ENCODE data around the gene ANO1.
A peak's percentile ranks its signal among the peaks of the same experiment; 100 is the strongest.

ANO1 gene

DNA sequence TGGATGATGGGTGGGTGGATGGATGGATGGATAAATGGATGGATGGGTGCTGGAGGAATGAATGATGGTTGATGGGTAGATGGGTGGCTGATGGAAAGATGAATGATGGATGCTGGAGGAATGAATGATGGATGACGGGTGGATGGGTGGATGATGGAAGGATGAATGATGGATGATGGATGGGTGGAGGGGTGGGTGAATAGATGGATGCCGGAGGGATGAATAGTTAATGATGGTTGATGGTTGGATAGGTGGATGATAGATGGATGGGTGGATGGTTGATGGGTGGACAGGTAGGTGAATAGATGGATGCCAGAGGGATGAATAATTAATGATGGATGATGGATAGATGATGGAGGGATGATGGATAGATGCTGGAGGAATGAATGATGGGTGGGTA, 41.4 kb downstream of the ANO1 start:
- no peak for DNase-seq

- DNase-seq, result no peak
Observed at GRCh38 chr11:70120674-70121073, 42.6 kb downstream of the ANO1 start.

GRCh38 chr11:70122490-70123198, 44.5 kb downstream of the ANO1 start:
- no peak for DNase-seq

GRCh38 chr11:70123711-70124110, 45.6 kb downstream of the ANO1 start:
- no peak for DNase-seq

DNA sequence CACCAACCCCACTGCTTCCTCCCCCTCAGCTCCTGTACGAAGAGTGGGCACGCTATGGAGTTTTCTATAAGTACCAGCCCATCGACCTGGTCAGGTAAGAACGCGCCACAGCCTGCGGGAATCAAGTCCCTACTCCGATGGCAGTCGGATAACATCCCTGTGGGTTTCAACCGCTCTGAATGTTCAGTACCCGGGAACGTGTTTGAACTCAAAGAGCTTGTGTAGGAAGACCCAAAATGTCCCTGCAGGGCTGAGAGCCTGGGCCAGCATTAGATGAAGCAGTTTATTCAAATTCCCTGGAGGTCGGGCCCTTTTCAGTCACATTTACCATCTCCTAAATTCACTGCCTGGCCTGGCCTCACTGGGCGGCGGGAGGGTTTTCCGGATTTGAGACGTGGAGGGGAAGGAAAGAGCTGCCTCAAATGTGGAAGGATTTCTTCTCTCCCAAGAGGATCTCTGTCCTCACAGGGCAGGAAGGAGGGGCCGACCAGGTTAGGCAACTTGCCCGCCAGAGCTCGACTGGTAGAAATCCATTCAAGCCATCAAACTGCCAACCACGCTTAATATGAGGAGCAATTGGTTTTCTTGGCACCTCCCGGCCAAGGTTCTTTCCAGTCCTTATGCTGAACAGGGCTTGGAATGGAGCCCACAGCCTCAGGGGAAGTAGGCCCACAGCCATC, 46.3 kb downstream of the ANO1 start:
- DNase-seq, result no peak

DNA sequence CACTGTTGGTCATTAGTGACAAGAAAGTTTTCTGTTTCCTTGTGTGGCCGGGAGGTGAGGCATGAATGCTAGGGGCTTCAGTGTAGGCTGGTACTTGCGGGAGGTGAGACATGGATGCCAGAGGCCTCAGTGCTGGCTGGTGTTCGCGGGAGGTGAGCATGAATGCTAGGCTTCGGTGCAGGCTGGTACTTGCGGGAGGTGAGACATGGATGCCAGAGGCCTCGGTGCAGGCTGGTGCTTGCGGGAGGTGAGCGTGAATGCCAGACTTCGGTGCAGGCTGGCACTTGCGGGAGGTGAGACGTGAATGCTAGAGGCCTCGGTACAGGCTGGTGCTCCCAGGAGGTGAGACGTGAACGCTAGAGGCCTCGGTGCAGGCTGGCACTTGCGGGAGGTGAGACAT, 48.4 kb downstream of the ANO1 start:
- no peak for DNase-seq

DNA sequence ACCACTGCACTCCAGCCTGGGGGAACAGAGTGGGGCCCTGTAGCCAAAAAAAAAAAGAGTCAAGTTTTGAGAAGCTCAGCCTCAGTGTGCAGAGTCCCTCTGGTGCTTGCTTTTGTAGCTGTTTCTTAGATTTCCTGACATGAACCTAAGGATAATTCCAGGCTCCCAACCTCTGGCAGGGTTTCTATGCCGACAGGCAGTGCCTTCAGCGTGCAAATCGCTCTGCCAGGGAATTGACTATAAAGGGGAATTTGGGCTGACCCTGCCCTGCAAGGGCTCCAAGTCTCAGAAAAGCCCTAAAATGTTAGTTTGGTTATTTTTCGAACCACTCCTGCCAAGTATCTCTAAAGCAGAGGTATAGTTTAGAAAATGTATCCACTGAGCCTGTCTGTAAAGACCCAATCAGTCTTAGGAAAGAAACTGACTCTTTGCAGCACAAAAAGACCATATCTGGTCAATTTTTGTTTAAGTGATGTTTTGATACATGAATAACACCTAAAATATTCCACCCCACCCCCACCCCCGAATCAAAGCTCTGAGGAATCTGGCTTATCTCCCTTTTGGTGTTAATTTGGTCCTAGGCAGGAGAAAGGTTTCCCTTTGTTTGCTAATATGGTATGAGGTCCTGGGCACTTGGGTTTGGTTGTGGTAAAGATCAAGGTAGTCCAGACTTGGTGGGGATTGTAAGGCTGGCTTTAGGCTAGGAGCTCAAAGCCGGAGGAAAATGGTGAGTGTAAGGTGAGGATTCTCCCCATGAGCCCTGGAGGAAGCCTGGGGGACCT, 49.7 kb downstream of the ANO1 start:
- no peak for DNase-seq

DNA sequence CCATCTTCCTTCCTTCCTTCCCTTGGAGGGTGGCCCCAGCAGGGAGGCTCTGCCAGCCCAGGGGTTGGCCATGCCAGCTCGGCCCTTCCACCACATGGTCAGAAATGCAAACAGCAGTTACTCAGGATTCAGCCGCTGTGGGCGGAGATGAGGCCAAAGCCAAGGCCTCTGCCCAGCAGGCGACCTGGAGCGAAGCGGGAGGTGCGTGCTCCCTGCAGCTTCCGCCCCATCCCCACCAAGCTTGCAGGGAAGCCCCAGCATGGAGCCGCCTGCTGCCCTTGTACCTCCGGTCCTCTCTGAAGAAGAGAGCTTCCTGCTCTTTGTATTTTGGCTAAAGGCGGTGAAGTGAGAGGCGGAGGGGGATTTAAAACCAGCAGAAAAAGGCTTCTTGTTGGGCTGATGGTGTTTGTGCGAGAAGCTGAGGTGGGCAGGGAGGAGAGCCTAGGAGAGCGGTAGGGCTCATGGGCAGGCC, 50.4 kb downstream of the ANO1 start:
- no peak for DNase-seq

DNA sequence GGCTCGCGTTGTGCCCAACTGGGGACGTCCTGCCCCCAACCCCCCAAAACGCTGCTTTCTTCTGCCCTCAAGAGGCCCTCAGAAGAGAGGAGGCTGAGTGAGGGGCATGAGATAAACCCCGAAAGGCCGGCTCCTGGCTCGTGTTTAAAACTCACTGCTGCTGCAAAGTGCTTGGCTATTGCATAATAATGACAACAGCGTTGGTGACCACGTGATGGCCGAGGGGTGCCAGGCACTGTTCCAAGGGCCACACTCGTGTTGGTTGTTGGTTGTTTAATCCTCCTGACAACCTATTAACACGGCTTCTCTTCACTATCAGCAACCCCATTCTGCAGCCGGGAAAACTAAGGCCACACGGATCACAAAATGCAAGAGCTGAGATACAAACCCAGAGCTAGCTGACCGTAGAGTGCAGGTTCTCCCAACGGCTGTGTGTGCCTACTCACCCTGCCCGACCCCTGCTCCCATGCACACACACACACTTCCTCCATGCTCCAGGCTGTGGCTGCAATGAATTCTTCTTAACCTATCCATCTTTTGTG, 51.0 kb downstream of the ANO1 start:
- DNase-seq, result peak; percentile 73

- DNase-seq, result no peak
Observed at GRCh38 chr11:70130636-70131035, 52.5 kb downstream of the ANO1 start.

- no peak for DNase-seq
Observed at GRCh38 chr11:70131606-70132190, 53.6 kb downstream of the ANO1 start.

DNA sequence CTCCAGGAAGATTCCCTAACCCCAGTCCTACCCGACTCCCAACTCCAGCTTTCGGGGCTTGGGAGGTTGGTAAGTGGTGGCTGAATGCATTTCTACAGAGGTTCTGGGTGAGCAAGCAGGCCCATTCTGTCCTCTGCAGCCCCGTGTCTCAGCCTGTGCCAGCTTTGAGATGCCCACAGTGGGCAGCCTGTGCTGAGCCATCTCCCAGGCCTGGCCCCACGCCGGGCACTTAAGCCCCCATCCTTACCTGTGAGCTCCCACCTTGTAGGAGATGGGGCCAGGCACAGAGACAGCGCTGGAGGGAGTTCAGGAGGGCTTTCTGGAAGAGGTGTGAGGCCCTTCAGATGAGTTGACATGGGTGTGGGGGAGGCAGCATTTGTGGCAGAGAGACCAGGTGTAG, 54.5 kb downstream of the ANO1 start:
- no peak for DNase-seq

DNA sequence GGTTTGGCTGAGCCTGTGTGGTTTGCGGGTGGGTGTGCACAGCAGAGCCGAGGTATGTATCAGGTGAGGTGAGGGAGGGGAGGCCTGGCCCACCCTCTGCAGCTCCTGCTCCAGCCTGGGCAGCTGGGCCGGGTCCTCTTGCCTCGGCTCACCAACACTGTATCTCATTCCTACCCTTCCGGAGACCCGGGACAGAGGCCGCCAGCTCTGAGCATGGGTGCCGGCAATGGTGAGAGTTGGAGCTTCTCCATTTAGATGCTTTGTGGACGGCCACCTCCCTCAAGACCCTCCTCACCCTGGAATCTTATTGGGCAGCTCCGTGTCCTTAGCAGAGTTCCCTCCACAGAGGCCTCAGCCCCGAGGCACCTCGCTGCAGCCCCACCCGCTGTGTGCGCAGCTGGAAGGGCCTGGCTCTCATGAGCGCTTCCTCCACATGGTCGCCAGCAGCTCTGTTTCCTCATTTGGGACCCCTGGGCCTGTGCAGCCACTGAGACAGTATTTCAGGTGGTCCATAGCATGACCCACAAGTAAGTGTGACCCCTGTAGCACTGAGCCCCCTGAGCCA, 55.7 kb downstream of the ANO1 start:
- no peak for DNase-seq

DNA sequence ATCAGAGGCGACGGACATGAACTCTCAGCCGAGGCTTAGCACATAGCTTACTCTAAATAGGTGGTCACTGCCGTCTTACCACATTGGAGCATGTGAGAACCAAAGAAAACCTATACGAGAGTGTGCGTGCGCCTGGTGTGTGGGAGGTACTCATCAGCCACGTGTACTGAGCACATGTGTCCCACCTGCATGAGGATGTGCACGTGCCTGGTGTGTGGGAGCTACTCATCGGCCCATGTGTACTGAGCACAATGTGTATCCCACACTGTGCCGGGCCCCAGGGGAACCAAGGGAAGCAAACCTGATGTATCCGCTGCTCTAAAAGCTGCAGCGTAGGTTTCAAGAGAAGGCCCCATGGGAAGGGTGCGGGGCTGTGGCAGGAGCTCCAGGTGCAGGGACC, 56.4 kb downstream of the ANO1 start:
- no peak for DNase-seq

DNA sequence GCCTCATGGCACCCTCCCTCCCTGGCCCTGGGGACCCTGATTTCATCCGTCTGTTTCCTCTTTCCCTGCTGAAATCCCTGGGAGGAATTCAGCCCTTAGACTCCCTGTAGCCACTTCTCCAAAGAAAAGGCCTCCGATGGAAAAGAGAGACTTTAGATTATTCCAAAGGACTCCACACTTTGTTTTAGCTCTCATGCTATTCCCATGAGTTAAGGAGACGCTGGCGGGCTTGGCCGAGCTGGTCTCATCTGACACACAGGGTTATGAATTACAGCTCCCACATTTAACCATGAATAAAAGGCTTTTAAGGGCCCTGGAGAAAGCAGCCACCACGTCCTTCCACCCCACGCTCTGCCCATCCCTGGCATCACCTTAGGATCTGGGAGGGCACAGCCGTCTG, 57.0 kb downstream of the ANO1 start:
- DNase-seq, result no peak

DNA sequence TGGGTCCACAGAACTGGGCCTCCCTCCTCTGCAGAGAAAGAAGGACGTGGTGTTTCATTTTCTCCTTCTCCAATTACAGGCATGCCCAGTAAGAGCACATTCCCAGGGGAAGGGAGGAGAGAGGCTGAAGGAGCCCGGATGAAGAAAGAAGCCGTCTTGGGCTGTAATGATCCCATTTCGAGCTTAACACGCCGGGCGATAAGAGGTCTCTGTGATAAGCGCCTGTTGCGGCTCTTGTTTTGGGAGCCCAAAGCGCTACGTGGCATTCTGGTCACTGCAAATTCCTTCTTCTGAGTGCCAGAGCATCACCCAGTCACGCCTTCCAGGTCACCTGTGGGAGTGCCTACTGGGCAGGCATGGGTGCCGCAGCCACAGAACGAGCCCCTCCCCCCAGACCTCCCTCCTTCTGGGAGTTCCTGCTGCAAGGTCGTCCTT, 57.5 kb downstream of the ANO1 start:
- no peak for DNase-seq

DNA sequence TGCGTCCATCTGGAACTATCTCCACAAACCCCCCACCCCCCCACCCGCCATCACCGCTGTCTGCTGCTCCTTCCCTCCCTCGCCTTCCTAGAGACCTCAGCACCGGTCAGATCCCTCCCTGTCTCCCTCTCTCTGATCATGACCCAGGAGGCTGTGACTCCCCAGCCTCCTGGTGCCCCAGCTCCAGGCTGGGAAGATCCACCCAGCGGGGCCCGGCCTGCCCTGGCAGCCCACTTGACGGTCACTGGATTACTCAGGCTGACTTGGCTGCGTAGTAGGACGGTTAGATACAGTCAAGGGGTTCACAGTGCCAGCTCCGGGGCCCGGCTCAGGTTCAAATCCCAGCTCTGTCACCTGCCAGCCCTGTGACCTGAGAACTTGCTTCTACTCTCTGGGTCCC, 59.3 kb downstream of the ANO1 start:
- no peak for DNase-seq

DNA sequence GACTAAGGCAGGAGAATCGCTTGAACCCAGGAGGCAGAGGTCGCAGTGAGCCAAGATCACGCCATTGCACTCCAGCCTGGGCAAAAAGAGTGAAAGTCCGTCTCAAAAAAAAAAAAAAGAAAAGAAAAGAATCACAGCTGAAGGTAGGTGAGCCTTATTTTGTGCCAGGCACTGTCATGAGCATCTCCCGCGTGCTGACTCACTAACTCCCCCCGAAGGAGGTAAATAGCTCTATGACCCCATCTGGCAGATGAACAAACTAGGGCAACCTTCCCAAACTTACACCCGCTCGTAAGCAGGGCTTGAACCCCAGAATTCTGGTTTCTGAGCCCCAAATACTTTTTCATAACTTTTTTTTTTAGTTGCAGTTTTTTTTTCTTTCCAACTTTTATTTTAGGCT, 60.3 kb downstream of the ANO1 start:
- no peak for DNase-seq

GRCh38 chr11:70139785-70140410, 61.8 kb downstream of the ANO1 start:
- DNase-seq, result no peak

DNA sequence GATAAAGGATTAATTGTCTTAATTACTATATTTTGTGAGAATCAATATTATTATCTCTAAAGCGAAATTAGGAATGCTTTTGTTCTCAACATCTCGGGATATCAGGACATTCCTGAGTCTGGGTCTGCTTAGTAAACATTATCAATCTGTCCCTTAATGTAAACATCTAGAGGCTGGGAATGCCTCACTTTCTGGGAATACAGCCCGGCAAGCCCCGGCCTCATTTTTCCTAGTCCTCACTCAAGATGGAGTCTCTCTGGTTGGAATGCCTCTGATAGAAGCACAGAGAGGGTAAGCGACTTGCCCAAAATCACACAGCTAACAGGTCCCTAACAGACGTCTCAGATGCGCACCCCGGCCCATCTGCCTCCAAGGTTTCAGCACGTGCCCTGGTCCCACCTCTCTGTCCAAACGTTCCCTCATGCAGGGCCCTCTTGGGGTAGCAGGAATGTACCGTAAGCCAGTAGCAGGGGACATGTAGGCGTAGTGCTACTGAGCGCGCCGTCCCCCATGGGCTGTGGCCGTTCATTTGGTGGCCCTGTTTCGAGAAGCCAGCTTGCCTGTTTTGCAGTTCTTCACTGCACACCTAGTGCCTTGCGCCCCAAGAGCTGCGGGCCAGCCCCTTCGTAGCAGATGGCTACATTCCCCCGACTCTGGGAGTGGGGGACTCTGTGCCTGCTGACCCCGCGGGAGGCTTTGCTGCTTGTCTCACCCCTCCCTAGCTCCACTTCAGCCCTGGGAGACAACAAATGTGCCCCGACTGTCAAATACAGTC, 62.8 kb downstream of the ANO1 start:
- no peak for DNase-seq

DNA sequence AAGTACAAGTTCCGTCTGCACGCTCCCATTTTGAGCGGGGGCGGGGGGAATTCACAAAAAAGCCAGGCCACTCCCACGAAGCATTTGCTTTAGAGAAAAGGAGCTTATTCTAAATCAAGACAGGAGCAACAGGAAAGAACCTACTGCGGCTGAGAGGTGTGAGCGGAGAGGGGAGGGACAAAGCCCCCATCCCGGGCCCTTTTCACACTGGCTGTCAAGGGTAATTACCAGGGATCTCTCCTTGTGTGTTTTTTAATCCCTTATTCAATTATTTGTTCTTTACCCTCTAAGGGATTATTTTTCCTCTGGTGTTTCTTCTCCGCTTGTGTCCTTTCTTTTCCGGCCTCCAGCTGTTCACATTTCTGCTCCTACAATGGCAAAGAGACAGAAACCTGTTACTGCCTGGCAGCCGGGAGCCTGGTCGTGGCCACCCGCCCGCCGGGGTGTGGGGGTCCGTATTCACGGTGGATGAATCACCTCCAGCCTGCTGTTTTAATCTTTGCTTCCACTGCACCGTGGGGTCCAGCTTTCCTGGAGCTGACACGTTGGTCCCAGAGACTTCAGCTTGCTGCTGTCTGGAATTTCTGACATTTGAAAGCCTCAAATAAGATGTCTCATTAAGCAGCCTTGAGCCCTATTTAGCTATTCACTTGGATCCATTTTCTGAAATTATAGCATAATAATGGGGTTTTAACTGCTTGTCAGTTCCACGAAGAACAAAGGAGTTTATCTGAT, 63.5 kb downstream of the ANO1 start:
- DNase-seq, result no peak
